ENCODE results near the gene SORCS2.

- TF ChIP-seq CTCF (IDR thresholded peaks at IDR 0.05) (no peak), POLR2AphosphoS5 (IDR thresholded peaks at IDR 0.05) (no peak), POLR2A (IDR thresholded peaks at IDR 0.05) (no peak)
These were observed 469.6 kb downstream of the SORCS2 start for GRCh38 chr4:7661846-7662506.

Data from prostate gland (tissue), 2 donors.